ENCODE measurements around the gene ALPK3. TPM values are rescaled to one million over a fixed set of nuclear protein-coding genes. Genes with fewer than 3 reads are reported as not detected.

The ALPK3 gene
- total RNA-seq, 2 donors from 2014 or later: 57.8 to 94.1 TPM

GRCh38 chr15:84919106-84919667 lies 102.0 kb downstream of the ALPK3 start:
- Mint-ChIP-seq H3K27ac (no peak overlapping the region), H3K4me3 (no peak overlapping the region), H3K36me3 (ENCODE audit: low read depth) (no peaks in the 10 kb centered on the region), H3K9me3 (no peaks in the 10 kb centered on the region), H3K4me1 (peaks cover 2% of the 10 kb centered on the region), H3K27me3 (ENCODE audit: insufficient read depth) (peaks cover 3% of the 10 kb centered on the region)
- Histone ChIP-seq H3K27me3 (ENCODE audit: control insufficient read depth, insufficient read depth, low read length, poor library complexity, severe bottlenecking) (no peaks in the 10 kb centered on the region), H3K27ac (ENCODE audit: low read depth, low read length) (no peak overlapping the region), H3K4me1 (ENCODE audit: control insufficient read depth, insufficient read depth, low read length) (no peaks in the 10 kb centered on the region), H3K9me3 (ENCODE audit: control insufficient read depth, low read length) (no peaks in the 10 kb centered on the region), H3K9ac (ENCODE audit: extremely low read depth, low read length, poor library complexity, severe bottlenecking) (no peak overlapping the region), H3K4me3 (ENCODE audit: low read length) (no peak overlapping the region), H3K36me3 (ENCODE audit: control insufficient read depth, insufficient read depth, low read length) (no peaks in the 10 kb centered on the region)
- 91 to 97% methylated on average over 2 of the region's 2 CpGs for WGBS, 2 experiments (ENCODE audit: insufficient coverage in 1 of 2, insufficient read length in 1 of 2)
- no peak for TF ChIP-seq CTCF (conservative IDR thresholded peaks at IDR 0.05)
- DNase-seq: no peak

GRCh38 chr15:84921121-84921520 lies 104.0 kb downstream of the ALPK3 start:
- Mint-ChIP-seq H3K9me3 (no peaks in the 10 kb centered on the region), H3K27ac (no peak overlapping the region), H3K4me3 (no peak overlapping the region), H3K36me3 (ENCODE audit: low read depth) (no peaks in the 10 kb centered on the region), H3K4me1 (no peaks in the 10 kb centered on the region), H3K27me3 (ENCODE audit: insufficient read depth) (no peaks in the 10 kb centered on the region)
- Histone ChIP-seq H3K9ac (ENCODE audit: extremely low read depth, low read length, poor library complexity, severe bottlenecking) (no peak overlapping the region), H3K27ac (ENCODE audit: low read depth, low read length) (no peak overlapping the region), H3K4me3 (ENCODE audit: low read length) (no peak overlapping the region), H3K27me3 (ENCODE audit: control insufficient read depth, insufficient read depth, low read length, poor library complexity, severe bottlenecking) (no peaks in the 10 kb centered on the region), H3K36me3 (ENCODE audit: control insufficient read depth, insufficient read depth, low read length) (no peaks in the 10 kb centered on the region), H3K4me1 (ENCODE audit: control insufficient read depth, insufficient read depth, low read length) (no peaks in the 10 kb centered on the region), H3K9me3 (ENCODE audit: control insufficient read depth, low read length) (no peaks in the 10 kb centered on the region)
- no peak for TF ChIP-seq CTCF (conservative IDR thresholded peaks at IDR 0.05)
- DNase-seq: no peak
- WGBS, 2 experiments (ENCODE audit: insufficient coverage in 1 of 2, insufficient read length in 1 of 2): 83 to 88% methylated on average over 1 to 2 of the region's 2 CpGs

- no peaks in the 10 kb centered on the region for H3K36me3 ChIP-seq (ENCODE audit: control insufficient read depth, insufficient read depth, low read length)
- no peak overlapping the region for H3K4me3 Mint-ChIP-seq
- H3K27me3 Mint-ChIP-seq (ENCODE audit: insufficient read depth): no peaks in the 10 kb centered on the region
- no peak overlapping the region for H3K27ac ChIP-seq (ENCODE audit: low read depth, low read length)
- H3K9me3 ChIP-seq (ENCODE audit: control insufficient read depth, low read length): no peaks in the 10 kb centered on the region
- H3K4me1 Mint-ChIP-seq: no peaks in the 10 kb centered on the region
- 89 to 96% methylated on average over 7 to 13 of the region's 13 CpGs for WGBS, 2 experiments (ENCODE audit: insufficient coverage in 1 of 2, insufficient read length in 1 of 2)
- H3K4me3 ChIP-seq (ENCODE audit: low read length): no peak overlapping the region
- no peaks in the 10 kb centered on the region for H3K27me3 ChIP-seq (ENCODE audit: control insufficient read depth, insufficient read depth, low read length, poor library complexity, severe bottlenecking)
- H3K36me3 Mint-ChIP-seq (ENCODE audit: low read depth): no peaks in the 10 kb centered on the region
- no peak overlapping the region for H3K27ac Mint-ChIP-seq
- peak; percentile 38 for DNase-seq
- H3K9ac ChIP-seq (ENCODE audit: extremely low read depth, low read length, poor library complexity, severe bottlenecking): no peak overlapping the region
- H3K9me3 Mint-ChIP-seq: no peaks in the 10 kb centered on the region
- TF ChIP-seq CTCF (conservative IDR thresholded peaks at IDR 0.05): no peak
- no peaks in the 10 kb centered on the region for H3K4me1 ChIP-seq (ENCODE audit: control insufficient read depth, insufficient read depth, low read length)
Observed at GRCh38 chr15:84922530-84922929, 105.4 kb downstream of the ALPK3 start.

Other genes with a start within 250 kb of the ALPK3 start
- 10 to 100 TPM; 23.6 to 31.3 TPM for gene ZSCAN2, start 216.3 kb upstream of the ALPK3 start, total RNA-seq
- gene WDR73, start 163.1 kb upstream of the ALPK3 start, total RNA-seq: 10 to 100 TPM; 44.1 to 46.8 TPM
- 1 to 10 TPM; 5.3 to 7.3 TPM for gene NMB, start 159.2 kb upstream of the ALPK3 start, total RNA-seq
- gene SEC11A, start 101.2 kb upstream of the ALPK3 start, total RNA-seq: 100 to 1,000 TPM; 192 to 197 TPM
- 10 to 100 TPM; 33.3 to 35.2 TPM for gene ZNF592, start 68.8 kb upstream of the ALPK3 start, total RNA-seq
- not detected for gene SLC28A1, start 67.3 kb downstream of the ALPK3 start, total RNA-seq
- gene PDE8A, start 164.5 kb downstream of the ALPK3 start, total RNA-seq: 10 to 100 TPM; 14.8 to 15.2 TPM

All from endodermal cell (in vitro differentiated cells).